Tibial nerve (tissue), 4 donors: ENCODE data around the gene TAF10. TPM values are rescaled to one million over a fixed set of nuclear protein-coding genes. Genes with fewer than 3 reads are reported as not detected.

Experiments used
- DNase-seq, 2 donors: peaks; one replicate each; pipeline ENCODE4 v3.0.0-alpha.2; 2019; ENCODE audit warnings: low spot score in 2 of 2
- H3K27ac ChIP-seq, 4 donors: fragments of 200-600 bp; sonication (generic) in 3 of 4; one replicate each; pipeline ENCODE4 v1.5.1; 2017 to 2019; ENCODE audit warnings: mild to moderate bottlenecking in 1 of 4
- H3K27me3 ChIP-seq, 2 donors: fragments of 200-600 bp; sonication (generic) in 1 of 2; one replicate each; pipeline versions ENCODE4 v1.5.1 to v1.6.0; 2017 to 2019
- H3K36me3 ChIP-seq, 3 donors: fragments of 200-600 bp; sonication (generic); one replicate each; pipeline ENCODE4 v1.5.1; 2018 to 2019
- H3K4me1 ChIP-seq, 4 donors: fragments of 200-600 bp; sonication (generic) in 3 of 4; one replicate each; pipeline ENCODE4 v1.5.1; 2017 to 2019
- H3K4me3 ChIP-seq, 4 donors: fragments of 200-600 bp; sonication (generic) in 3 of 4; one replicate each; pipeline ENCODE4 v1.5.1; 2017 to 2019; ENCODE audit warnings: mild to moderate bottlenecking in 1 of 4, moderate library complexity in 1 of 4
- H3K9me3 ChIP-seq, 4 donors: fragments of 200-600 bp; sonication (generic) in 3 of 4; one replicate each; pipeline ENCODE4 v1.5.1; 2017 to 2019
- EP300 ChIP-seq, 2 donors: sonication (generic); formaldehyde crosslinking; IDR thresholded peaks; one replicate each; pipeline ENCODE4 v1.6.1; 2017; ENCODE audit warnings: antibody characterized with exemption in 2 of 2, mild to moderate bottlenecking in 1 of 2
- POLR2A ChIP-seq, 2 donors: fragments of 450-650 bp; IDR thresholded peaks; one replicate each; pipeline ENCODE4 v1.6.1; 2017; ENCODE audit warnings: antibody characterized with exemption in 2 of 2, mild to moderate bottlenecking in 2 of 2, moderate library complexity in 2 of 2
- WGBS, 2 donors: methylation state at CpG; one replicate each; pipeline ENCODE4 v1.1.5; 2018; 5-methylcytosine and 5-hydroxymethylcytosine counted together
- total RNA-seq, 4 donors: library from RNA; depleted of rRNA; stranded (reverse); fragments of >200 nt; gene quantifications; one replicate each; pipeline ENCODE4 v1.1.0, GENCODE V29; 2016
- TF ChIP-seq, protein P1 (sequence below), 5 experiments: fragments of 200-600 bp in 3 of 5; fragments of 450-650 bp in 2 of 5; sonication (generic) in 3 of 5; IDR thresholded peaks; one replicate each; pipeline ENCODE4 v1.5.1; 2016 to 2019; ENCODE audit warnings: antibody characterized with exemption in 5 of 5, mild to moderate bottlenecking in 3 of 5, moderate library complexity in 2 of 5

Gene TAF10
- total RNA-seq, 4 donors from 2014 or later = 148 to 235 (median 155) TPM

DNA sequence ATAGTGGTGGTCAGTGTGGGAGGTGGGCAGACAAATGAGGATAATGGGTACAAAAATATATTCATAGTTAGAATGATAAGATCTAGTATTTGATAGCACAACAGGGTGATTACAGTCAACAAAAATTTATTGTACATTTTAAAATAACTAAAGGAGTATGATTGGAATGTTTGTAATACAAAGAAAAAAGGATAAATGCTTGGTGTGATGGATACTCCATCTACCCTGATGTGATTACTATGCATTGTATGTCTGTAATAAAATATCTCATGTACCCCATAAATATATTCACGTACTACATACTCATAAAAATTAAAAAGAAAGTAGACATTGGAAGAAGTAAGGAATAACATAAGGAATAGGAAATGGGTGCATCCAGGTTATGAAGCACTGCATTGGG, 24.0 kb downstream of the TAF10 start:
- 85 to 86% methylated on average over 1 of the region's 1 CpG for WGBS, 2 donors
- Histone ChIP-seq H3K4me1 (no peaks in the 10 kb centered on the region), H3K4me3 (no peak overlapping the region), H3K27ac (no peak overlapping the region), H3K27me3 (no peaks in the 10 kb centered on the region), H3K36me3 (peaks cover 0 to 48% (median 2%) of the 10 kb centered on the region in 3 donors), H3K9me3 (peaks cover 0 to 18% (median 8%) of the 10 kb centered on the region in 4 donors)
- DNase-seq = no peak
- TF ChIP-seq, protein P1, sequence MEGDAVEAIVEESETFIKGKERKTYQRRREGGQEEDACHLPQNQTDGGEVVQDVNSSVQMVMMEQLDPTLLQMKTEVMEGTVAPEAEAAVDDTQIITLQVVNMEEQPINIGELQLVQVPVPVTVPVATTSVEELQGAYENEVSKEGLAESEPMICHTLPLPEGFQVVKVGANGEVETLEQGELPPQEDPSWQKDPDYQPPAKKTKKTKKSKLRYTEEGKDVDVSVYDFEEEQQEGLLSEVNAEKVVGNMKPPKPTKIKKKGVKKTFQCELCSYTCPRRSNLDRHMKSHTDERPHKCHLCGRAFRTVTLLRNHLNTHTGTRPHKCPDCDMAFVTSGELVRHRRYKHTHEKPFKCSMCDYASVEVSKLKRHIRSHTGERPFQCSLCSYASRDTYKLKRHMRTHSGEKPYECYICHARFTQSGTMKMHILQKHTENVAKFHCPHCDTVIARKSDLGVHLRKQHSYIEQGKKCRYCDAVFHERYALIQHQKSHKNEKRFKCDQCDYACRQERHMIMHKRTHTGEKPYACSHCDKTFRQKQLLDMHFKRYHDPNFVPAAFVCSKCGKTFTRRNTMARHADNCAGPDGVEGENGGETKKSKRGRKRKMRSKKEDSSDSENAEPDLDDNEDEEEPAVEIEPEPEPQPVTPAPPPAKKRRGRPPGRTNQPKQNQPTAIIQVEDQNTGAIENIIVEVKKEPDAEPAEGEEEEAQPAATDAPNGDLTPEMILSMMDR (IDR thresholded peaks at IDR 0.05) = no peak
- TF ChIP-seq EP300 (IDR thresholded peaks at IDR 0.05) (no peak), POLR2A (IDR thresholded peaks at IDR 0.05) (no peak)

DNA sequence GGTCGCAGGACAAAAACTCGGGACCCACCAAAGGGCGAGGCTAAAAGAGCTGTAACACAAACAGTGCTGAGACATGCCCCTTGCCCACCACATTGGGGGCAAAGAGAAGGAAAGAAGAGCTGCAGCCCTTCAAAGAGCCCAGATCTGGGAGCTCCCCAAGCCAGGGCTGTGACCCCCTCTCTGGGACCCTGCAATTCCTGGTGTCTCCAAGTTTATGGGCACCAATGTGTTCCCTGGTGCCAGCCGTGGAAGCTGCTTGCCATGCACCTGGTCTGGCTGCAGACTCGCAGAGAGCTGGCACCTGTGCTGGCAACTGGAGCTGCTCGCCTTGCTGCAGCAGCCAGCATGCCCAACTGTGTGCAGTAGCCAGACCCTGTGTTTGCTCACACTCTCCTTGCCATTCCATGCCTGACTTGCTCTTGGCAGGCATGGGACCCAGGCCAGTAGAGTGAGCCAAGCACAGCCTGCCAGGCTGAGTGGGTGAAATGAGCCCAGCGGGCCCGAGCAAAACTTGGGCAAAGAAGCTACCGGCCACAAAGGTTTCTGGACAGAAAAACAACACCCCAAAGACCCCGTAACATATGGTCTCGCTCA, 24.6 kb downstream of the TAF10 start:
- WGBS, 2 donors = 84 to 88% methylated on average over 11 of the region's 11 CpGs
- H3K36me3 ChIP-seq = peaks cover 0 to 49% (median 2%) of the 10 kb centered on the region in 3 donors
- DNase-seq = no peak
- H3K27me3 ChIP-seq = no peaks in the 10 kb centered on the region
- TF ChIP-seq POLR2A (IDR thresholded peaks at IDR 0.05) (no peak), EP300 (IDR thresholded peaks at IDR 0.05) (no peak)
- TF ChIP-seq, protein P1 (IDR thresholded peaks at IDR 0.05) = no peak
- H3K9me3 ChIP-seq = peaks cover 0 to 23% (median 8%) of the 10 kb centered on the region in 4 donors
- no peak overlapping the region for H3K4me3 ChIP-seq
- H3K27ac ChIP-seq = no peak overlapping the region
- no peaks in the 10 kb centered on the region for H3K4me1 ChIP-seq

DNA sequence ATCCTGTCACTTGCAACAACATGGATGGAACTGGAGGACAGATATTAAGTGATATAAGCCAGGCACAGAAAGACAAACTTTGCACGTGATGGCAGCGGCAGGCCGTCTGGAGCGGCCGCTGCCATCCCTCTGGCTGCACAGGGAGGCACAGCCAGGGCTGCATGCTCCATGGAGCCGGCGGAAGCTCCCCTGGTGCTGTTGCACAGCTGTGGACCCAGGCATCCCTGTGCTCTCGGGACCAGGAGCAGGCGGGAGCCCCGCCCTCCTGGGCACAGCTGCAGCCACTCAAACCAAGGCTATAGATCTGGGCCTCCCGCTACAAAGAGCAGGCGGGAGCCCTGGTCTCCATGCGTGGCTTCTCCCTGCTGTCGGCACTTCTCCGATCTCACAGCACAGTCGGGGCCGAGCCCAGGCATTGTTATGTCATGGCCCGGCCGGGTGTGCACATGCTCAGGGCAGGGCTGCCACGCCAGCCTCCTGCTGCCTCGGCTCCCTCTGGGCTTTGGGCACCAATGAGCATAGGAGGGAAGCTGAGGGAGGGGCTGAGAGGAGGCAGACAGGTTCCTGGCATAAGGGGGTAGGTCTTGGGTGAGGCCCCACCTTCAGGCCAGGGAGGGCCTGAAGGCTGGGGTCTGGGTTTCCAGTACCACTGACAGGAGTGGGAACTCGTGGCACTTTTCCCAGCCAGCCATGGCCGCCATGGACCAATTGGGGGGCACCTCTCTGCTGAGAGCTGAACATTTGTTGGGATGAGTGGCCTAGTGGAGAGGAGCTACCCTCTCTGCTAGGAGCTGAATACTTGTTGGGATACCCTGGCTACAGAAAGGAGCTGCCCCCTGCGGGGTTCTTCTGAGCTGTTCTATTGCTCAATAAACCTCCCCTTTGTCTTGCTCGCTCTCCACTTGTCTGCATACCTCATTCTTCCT, 25.3 kb downstream of the TAF10 start:
- H3K4me3 ChIP-seq = no peak overlapping the region
- peaks cover 0 to 25% (median 8%) of the 10 kb centered on the region in 4 donors for H3K9me3 ChIP-seq
- peaks cover 0 to 42% (median 2%) of the 10 kb centered on the region in 3 donors for H3K36me3 ChIP-seq
- H3K27ac ChIP-seq = no peak overlapping the region
- TF ChIP-seq EP300 (IDR thresholded peaks at IDR 0.05) (no peak), POLR2A (IDR thresholded peaks at IDR 0.05) (no peak)
- H3K27me3 ChIP-seq = no peaks in the 10 kb centered on the region
- H3K4me1 ChIP-seq = no peaks in the 10 kb centered on the region
- no peak for DNase-seq
- WGBS, 2 donors = 87 to 91% methylated on average over 20 to 25 of the region's 25 CpGs

DNA sequence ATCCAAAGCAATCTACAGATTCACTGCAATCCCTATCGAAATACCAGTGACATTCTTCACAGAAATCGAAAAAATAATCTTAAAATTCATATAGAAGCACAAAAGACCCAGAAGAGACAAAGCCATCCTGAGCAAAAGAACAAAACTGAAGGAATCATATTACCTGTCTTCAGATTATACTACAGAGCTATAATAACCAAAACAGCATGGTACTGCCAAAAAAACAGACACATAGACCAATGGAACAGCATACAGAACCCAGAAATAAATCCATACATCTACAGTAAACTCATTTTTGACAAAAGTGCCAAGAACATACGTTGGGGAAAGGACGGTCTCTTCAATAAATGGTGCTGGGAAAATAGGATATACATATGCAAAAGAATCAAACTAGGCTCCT, 27.5 kb downstream of the TAF10 start:
- WGBS, 2 donors = 93 to 95% methylated on average over 4 of the region's 4 CpGs
- H3K4me3 ChIP-seq = no peak overlapping the region
- DNase-seq = no peak
- H3K27me3 ChIP-seq = no peaks in the 10 kb centered on the region
- H3K36me3 ChIP-seq = peaks cover 0 to 46% (median 0%) of the 10 kb centered on the region in 3 donors
- no peaks in the 10 kb centered on the region for H3K4me1 ChIP-seq
- no peak for TF ChIP-seq EP300 (IDR thresholded peaks at IDR 0.05)
- TF ChIP-seq, protein P1 (IDR thresholded peaks at IDR 0.05) = no peak
- no peak for TF ChIP-seq POLR2A (IDR thresholded peaks at IDR 0.05)
- H3K9me3 ChIP-seq = peaks cover 0 to 28% (median 8%) of the 10 kb centered on the region in 4 donors
- no peak overlapping the region for H3K27ac ChIP-seq

DNA sequence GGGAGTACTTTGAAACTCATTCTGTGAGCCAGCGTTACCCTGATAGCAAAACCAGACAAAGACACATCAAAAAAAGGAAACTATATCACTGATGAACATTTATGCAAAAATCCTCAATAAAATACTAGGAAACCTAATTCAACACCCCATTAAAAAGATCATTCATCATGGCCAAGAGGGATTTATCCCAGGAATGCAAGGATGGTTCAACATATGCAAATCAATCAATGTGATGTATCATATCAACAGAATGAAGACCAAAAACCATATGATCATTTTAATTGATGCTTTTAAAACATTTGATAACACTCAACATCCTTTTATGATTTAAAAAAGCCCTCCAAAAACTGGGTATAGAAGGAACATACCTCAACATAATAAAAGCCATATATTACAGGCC, 28.4 kb downstream of the TAF10 start:
- Histone ChIP-seq H3K4me1 (no peaks in the 10 kb centered on the region), H3K27me3 (no peaks in the 10 kb centered on the region), H3K9me3 (peaks cover 0 to 28% (median 8%) of the 10 kb centered on the region in 4 donors), H3K27ac (no peak overlapping the region), H3K36me3 (peaks cover 0 to 46% (median 0%) of the 10 kb centered on the region in 3 donors), H3K4me3 (no peak overlapping the region)
- TF ChIP-seq, protein P1 (IDR thresholded peaks at IDR 0.05) = no peak
- no peak for TF ChIP-seq EP300 (IDR thresholded peaks at IDR 0.05)
- TF ChIP-seq POLR2A (IDR thresholded peaks at IDR 0.05) = no peak
- 95 to 96% methylated on average over 1 of the region's 1 CpG for WGBS, 2 donors
- DNase-seq = no peak
